ENCODE results near the gene GABRG3. TPM values are rescaled to one million over a fixed set of nuclear protein-coding genes. Genes with fewer than 3 reads are reported as not detected.

GABRG3 gene
- total RNA-seq, 1 donor from 2014 or later, result not detected

DNA sequence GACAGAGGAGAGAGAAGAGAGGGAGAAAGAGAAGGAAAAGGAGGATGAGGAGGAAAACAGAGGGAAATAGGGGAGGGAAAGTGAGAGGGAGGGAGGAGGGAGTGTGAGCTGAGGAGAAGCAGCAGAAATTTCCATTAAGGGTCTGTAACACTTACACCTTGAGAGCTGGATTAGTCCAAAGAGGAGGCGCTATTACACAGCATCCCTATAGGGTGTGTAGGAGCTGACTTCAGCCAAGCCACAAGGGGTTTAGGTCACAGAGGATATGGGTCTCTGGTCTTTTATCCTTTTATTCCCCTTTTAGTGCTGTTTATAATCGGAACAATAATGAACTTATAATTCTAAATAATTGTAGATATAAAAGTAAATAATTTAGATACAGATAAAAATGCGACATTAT lies 230.4 kb downstream of the GABRG3 start:
- H3K4me3 ChIP-seq (ENCODE audit: low read depth, low read length), result no peak overlapping the region
- FAIRE-seq (no peak), DNase-seq (ENCODE audit: low read depth) (no peak)
- no peaks in the 10 kb centered on the region for H3K27me3 ChIP-seq (ENCODE audit: control insufficient read depth, insufficient read depth, low read length)
- TF ChIP-seq, protein P1, sequence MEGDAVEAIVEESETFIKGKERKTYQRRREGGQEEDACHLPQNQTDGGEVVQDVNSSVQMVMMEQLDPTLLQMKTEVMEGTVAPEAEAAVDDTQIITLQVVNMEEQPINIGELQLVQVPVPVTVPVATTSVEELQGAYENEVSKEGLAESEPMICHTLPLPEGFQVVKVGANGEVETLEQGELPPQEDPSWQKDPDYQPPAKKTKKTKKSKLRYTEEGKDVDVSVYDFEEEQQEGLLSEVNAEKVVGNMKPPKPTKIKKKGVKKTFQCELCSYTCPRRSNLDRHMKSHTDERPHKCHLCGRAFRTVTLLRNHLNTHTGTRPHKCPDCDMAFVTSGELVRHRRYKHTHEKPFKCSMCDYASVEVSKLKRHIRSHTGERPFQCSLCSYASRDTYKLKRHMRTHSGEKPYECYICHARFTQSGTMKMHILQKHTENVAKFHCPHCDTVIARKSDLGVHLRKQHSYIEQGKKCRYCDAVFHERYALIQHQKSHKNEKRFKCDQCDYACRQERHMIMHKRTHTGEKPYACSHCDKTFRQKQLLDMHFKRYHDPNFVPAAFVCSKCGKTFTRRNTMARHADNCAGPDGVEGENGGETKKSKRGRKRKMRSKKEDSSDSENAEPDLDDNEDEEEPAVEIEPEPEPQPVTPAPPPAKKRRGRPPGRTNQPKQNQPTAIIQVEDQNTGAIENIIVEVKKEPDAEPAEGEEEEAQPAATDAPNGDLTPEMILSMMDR (IDR thresholded peaks at IDR 0.05; ENCODE audit: insufficient read depth, low read length, severe bottlenecking), result no peak
- H3K36me3 ChIP-seq (ENCODE audit: control insufficient read depth, insufficient read depth, low read length), result no peaks in the 10 kb centered on the region

DNA sequence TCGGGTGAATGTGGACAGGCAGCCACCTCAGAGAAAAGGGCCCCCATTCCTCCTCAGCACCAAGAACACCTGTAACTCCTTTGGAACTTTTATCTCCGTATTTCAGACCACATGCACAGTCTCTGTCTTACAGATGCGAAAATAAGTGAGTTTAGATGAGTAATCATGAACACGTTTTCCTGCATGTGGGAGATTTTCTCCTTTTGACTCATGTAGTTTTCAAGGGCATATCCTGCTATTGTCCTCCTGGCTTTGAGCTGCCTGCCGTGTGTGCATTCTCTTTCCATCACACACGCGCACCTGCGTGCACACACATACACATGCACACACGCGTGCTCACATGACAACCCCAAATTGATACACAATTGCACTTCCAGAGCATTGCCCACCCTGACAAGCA lies 239.2 kb downstream of the GABRG3 start:
- DNase-seq (ENCODE audit: low read depth), result no peak
- H3K27me3 ChIP-seq (ENCODE audit: control insufficient read depth, insufficient read depth, low read length), result no peaks in the 10 kb centered on the region

DNA sequence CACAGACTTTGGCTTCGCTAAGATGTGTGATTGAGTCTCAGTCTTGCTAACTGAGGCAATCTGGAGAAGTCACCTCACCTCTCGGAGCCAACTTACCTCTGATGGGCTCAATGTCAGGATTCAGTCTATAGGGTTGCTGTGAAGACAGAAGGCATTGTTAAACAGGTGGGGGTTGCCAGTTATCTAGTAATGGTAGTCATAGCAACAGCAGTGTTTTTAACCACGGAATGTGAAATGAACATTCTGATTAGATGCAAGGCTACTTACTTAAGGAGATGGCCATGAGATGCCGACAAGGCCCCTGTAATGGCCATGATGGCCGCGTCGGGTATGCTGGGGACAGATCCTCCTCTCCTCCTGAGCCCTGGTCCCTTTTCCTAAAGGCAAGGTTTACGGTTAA lies 243.1 kb downstream of the GABRG3 start:
- TF ChIP-seq, protein P1 (IDR thresholded peaks at IDR 0.05; ENCODE audit: insufficient read depth, low read length, severe bottlenecking), result no peak
- H3K27me3 ChIP-seq (ENCODE audit: control insufficient read depth, insufficient read depth, low read length), result no peaks in the 10 kb centered on the region
- no peak for DNase-seq (ENCODE audit: low read depth)
- no peak for FAIRE-seq
- H3K4me3 ChIP-seq (ENCODE audit: low read depth, low read length), result no peak overlapping the region
- H3K36me3 ChIP-seq (ENCODE audit: control insufficient read depth, insufficient read depth, low read length), result no peaks in the 10 kb centered on the region

More for the DNA sequence above, 239.2 kb downstream of the GABRG3 start:
- TF ChIP-seq, protein P1 (IDR thresholded peaks at IDR 0.05; ENCODE audit: insufficient read depth, low read length, severe bottlenecking), result no peak
- no peak overlapping the region for H3K4me3 ChIP-seq (ENCODE audit: low read depth, low read length)
- FAIRE-seq, result peak; percentile 75
- no peaks in the 10 kb centered on the region for H3K36me3 ChIP-seq (ENCODE audit: control insufficient read depth, insufficient read depth, low read length)

DNA sequence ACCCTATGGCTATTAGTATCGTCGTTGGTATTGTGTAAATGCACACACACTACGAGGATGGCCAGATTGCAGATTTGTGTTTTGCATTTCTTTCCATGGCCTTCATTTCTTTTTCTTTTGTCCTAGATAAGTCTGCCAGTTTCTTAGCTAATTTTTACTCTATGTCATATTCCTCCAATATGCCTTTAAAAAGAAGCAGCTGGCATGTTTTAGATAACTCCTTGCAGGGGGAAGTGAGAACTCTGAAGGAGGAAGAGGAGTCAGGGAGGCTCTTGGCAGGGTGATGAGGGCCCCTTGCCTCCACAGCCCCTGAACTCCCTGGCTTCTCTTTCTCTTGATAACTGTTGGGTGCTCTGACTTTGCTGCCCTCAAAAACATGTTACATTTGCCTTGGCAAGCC lies 244.0 kb downstream of the GABRG3 start:
- Histone ChIP-seq H3K27me3 (ENCODE audit: control insufficient read depth, insufficient read depth, low read length) (no peaks in the 10 kb centered on the region), H3K4me3 (ENCODE audit: low read depth, low read length) (no peak overlapping the region), H3K36me3 (ENCODE audit: control insufficient read depth, insufficient read depth, low read length) (no peaks in the 10 kb centered on the region)
- FAIRE-seq (no peak), DNase-seq (ENCODE audit: low read depth) (no peak)
- TF ChIP-seq, protein P1 (IDR thresholded peaks at IDR 0.05; ENCODE audit: insufficient read depth, low read length, severe bottlenecking), result no peak

DNA sequence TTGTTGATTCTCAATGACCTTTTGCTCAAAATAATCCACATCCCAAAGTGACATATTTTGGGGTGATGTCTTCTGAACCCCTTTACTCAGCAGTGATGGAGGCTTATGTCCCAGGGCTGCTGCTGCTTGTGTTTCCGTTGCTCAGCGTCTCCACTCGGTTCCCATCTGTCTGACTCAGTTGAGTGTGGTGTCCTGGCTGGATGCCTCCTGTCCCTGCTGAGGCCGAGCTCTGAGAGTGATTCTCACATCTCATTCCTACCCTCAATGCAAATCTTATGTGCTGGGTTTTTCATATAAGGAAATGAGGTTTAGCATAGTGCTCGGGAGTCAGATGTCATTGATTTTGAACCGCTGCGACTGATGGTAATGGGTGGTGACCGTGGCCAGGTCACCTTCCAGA lies 247.4 kb downstream of the GABRG3 start:
- FAIRE-seq, result no peak
- no peak for DNase-seq (ENCODE audit: low read depth)
- Histone ChIP-seq H3K27me3 (ENCODE audit: control insufficient read depth, insufficient read depth, low read length) (no peaks in the 10 kb centered on the region), H3K4me3 (ENCODE audit: low read depth, low read length) (no peak overlapping the region), H3K36me3 (ENCODE audit: control insufficient read depth, insufficient read depth, low read length) (no peaks in the 10 kb centered on the region)
- TF ChIP-seq, protein P1 (IDR thresholded peaks at IDR 0.05; ENCODE audit: insufficient read depth, low read length, severe bottlenecking), result no peak

DNA sequence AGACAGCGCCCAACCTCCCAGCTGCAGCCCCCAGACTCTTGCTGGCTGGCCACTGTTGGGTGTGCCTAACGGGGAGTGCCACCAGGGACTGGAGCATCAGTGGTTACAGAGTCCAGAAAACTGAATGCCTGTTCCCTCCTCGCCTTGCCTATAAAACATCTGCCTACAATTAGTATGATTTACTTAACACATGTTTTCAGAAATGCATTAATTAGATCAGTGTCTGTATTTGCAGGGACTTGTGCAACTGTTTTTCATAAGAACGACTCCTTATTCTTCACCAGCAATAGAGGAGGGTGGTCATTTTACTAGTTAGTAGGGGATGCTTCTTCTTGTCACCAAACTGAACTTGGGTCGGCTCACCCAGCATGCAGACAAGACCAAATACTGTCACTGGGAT lies 248.7 kb downstream of the GABRG3 start:
- Histone ChIP-seq H3K36me3 (ENCODE audit: control insufficient read depth, insufficient read depth, low read length) (no peaks in the 10 kb centered on the region), H3K4me3 (ENCODE audit: low read depth, low read length) (no peak overlapping the region), H3K27me3 (ENCODE audit: control insufficient read depth, insufficient read depth, low read length) (no peaks in the 10 kb centered on the region)
- TF ChIP-seq, protein P1 (IDR thresholded peaks at IDR 0.05; ENCODE audit: insufficient read depth, low read length, severe bottlenecking), result no peak
- no peak for DNase-seq (ENCODE audit: low read depth)
- FAIRE-seq, result no peak
